Parathyroid adenoma (tissue), 2 donors: ENCODE measurements around the gene HAPSTR1.

ENCODE experiments used
- H2AFZ ChIP-seq: fragments of 300-600 bp; sonication (generic); one replicate; pipeline ENCODE4 v1.7.0; 2017; ENCODE audit warnings: antibody characterized with exemption, mild to moderate bottlenecking
- H3K27ac ChIP-seq: fragments of 300-600 bp; sonication (generic); one replicate; pipeline ENCODE4 v1.7.0; 2017
- H3K27me3 ChIP-seq: fragments of 300-600 bp; sonication (generic); one replicate; pipeline ENCODE4 v1.7.0; 2017; ENCODE audit warnings: low read length; ENCODE audit not compliant: control insufficient read depth, insufficient read depth
- H3K36me3 ChIP-seq: fragments of 300-600 bp; sonication (generic); one replicate; pipeline ENCODE4 v1.7.0; 2017; ENCODE audit warnings: low read length; ENCODE audit not compliant: control insufficient read depth, insufficient read depth
- H3K4me1 ChIP-seq: fragments of 300-600 bp; sonication (generic); one replicate; pipeline ENCODE4 v1.7.0; 2017; ENCODE audit warnings: control low read depth
- H3K4me2 ChIP-seq: fragments of 300-600 bp; sonication (generic); one replicate; pipeline ENCODE4 v1.7.0; 2017; ENCODE audit warnings: low read length
- H3K4me3 ChIP-seq: fragments of 300-600 bp; sonication (generic); one replicate; pipeline ENCODE4 v1.7.0; 2017; ENCODE audit warnings: low read depth, low read length
- H3K79me2 ChIP-seq: fragments of 300-600 bp; sonication (generic); one replicate; pipeline ENCODE4 v1.7.0; 2017; ENCODE audit warnings: control low read depth
- H3K9ac ChIP-seq: fragments of 300-600 bp; sonication (generic); one replicate; pipeline ENCODE4 v1.7.0; 2017; ENCODE audit warnings: mild to moderate bottlenecking
- H3K9me3 ChIP-seq: fragments of 300-600 bp; sonication (generic); one replicate; pipeline ENCODE4 v1.7.0; 2017; ENCODE audit warnings: low read length; ENCODE audit not compliant: control insufficient read depth
- CTCF ChIP-seq: fragments of 300-600 bp; sonication (generic); IDR thresholded peaks from one replicate; pipeline ENCODE4 v1.7.0; 2017; ENCODE audit warnings: antibody characterized with exemption, mild to moderate bottlenecking
- donor health status: primary hyperparathyroidism.

The HAPSTR1 gene

DNA sequence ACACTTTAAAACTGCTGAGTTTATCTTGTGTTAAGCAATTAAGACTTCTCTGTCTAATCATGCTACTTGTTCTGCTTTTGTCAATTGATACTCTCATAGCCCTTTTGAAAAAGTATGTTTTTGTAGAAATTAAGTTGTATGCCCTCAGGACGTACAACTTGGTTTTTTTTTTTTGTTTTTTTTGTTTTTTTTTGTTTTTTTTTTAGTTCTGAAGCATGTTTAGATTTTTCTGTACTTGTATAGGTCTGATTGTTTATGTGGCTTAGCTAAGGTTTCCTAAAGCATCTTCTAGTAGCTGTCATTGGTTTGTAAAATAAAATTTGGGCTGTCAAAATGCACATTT is 21.4 kb downstream of the HAPSTR1 start:
- H3K4me1 ChIP-seq = peaks cover 33% of the 10 kb centered on the region
- H3K9me3 ChIP-seq = no peaks in the 10 kb centered on the region

GRCh38 chr16:9113707-9114106 is 22.3 kb downstream of the HAPSTR1 start:
- H3K36me3 ChIP-seq = no peaks in the 10 kb centered on the region
- no peak overlapping the region for H3K4me2 ChIP-seq
- H2AFZ ChIP-seq = no peak overlapping the region
- H3K9ac ChIP-seq = no peak overlapping the region
- H3K9me3 ChIP-seq = no peaks in the 10 kb centered on the region
- no peaks in the 10 kb centered on the region for H3K27me3 ChIP-seq
- TF ChIP-seq CTCF = no peak
- peaks cover 39% of the 10 kb centered on the region for H3K79me2 ChIP-seq
- H3K27ac ChIP-seq = no peak overlapping the region
- H3K4me3 ChIP-seq = no peak overlapping the region
- H3K4me1 ChIP-seq = peaks cover 32% of the 10 kb centered on the region

More for the DNA sequence above, 21.4 kb downstream of the HAPSTR1 start:
- H3K4me2 ChIP-seq = no peak overlapping the region
- H3K4me3 ChIP-seq = no peak overlapping the region
- no peak overlapping the region for H3K27ac ChIP-seq
- no peak overlapping the region for H2AFZ ChIP-seq
- H3K27me3 ChIP-seq = no peaks in the 10 kb centered on the region
- no peak overlapping the region for H3K9ac ChIP-seq
- no peak for TF ChIP-seq CTCF
- peaks cover 44% of the 10 kb centered on the region for H3K79me2 ChIP-seq
- H3K36me3 ChIP-seq = no peaks in the 10 kb centered on the region

- Histone ChIP-seq H3K27me3 (no peaks in the 10 kb centered on the region), H2AFZ (no peak overlapping the region), H3K27ac (no peak overlapping the region), H3K79me2 (peaks cover 36% of the 10 kb centered on the region), H3K9me3 (no peaks in the 10 kb centered on the region), H3K9ac (no peak overlapping the region), H3K4me2 (no peak overlapping the region), H3K36me3 (no peaks in the 10 kb centered on the region), H3K4me3 (no peak overlapping the region), H3K4me1 (peaks cover 28% of the 10 kb centered on the region)
- TF ChIP-seq CTCF = no peak
Observed at GRCh38 chr16:9114112-9114511, 22.7 kb downstream of the HAPSTR1 start.

DNA sequence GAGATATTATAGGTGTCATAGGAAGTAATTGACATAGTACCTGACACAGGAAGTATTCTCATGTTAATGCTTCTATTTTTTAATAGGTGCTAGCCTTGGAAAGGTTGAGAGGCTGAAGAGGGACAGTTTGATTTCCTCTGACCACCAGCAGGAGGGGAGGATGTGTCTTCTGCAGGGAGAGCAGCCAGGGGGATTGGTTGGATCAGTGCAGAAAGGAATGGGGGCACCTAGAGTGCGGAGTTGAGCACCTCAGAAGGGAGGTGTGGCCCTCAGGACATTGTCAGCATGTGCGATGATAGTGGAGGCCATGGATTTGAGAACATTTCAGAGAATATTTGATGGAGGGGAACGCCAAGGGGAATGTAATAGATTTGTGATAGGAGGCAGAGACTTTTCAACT is 23.4 kb downstream of the HAPSTR1 start:
- peaks cover 21% of the 10 kb centered on the region for H3K4me1 ChIP-seq

More for the DNA sequence above, 23.4 kb downstream of the HAPSTR1 start:
- Histone ChIP-seq H3K4me3 (no peak overlapping the region), H2AFZ (no peak overlapping the region), H3K4me2 (no peak overlapping the region), H3K9me3 (no peaks in the 10 kb centered on the region), H3K9ac (no peak overlapping the region), H3K27ac (no peak overlapping the region), H3K27me3 (no peaks in the 10 kb centered on the region), H3K79me2 (peaks cover 32% of the 10 kb centered on the region), H3K36me3 (no peaks in the 10 kb centered on the region)
- TF ChIP-seq CTCF = no peak
